ENCODE measurements around the gene IL4I1. TPM values are rescaled to one million over a fixed set of nuclear protein-coding genes. Genes with fewer than 3 reads are reported as not detected.

Gene IL4I1
- total RNA-seq, 2 donors from 2014 or later: 0.34 to 0.38 TPM

GRCh38 chr19:49907745-49908446 is 11.2 kb upstream of the IL4I1 start:
- intact Hi-C loops (cut with DNase I): no loop called here
- no peak for ATAC-seq
- no peak for DNase-seq

GRCh38 chr19:49906879-49907564 is 10.3 kb upstream of the IL4I1 start:
- ATAC-seq: no peak
- no peak for DNase-seq
- intact Hi-C loops (cut with DNase I): no loop called here

- intact Hi-C loops (cut with DNase I): no loop called here
- peak in 1 of 2 donors; percentile 19 for ATAC-seq
These were observed 7.4 kb upstream of the IL4I1 start for GRCh38 chr19:49904136-49904535.

GRCh38 chr19:49895566-49896297 is 955 bp downstream of the IL4I1 start:
- intact Hi-C loops (cut with DNase I): no loop called here
- DNase-seq (no peak), ATAC-seq (no peak)

More at GRCh38 chr19:49904136-49904535, 7.4 kb upstream of the IL4I1 start:
- no peak for DNase-seq

- intact Hi-C loops (cut with DNase I): no loop called here
- DNase-seq (no peak), ATAC-seq (no peak)
These were observed 1.7 kb downstream of the IL4I1 start for GRCh38 chr19:49894879-49895565.

- DNase-seq (no peak), ATAC-seq (no peak)
- intact Hi-C loops (cut with DNase I): no loop called here
These were observed 2.5 kb downstream of the IL4I1 start for GRCh38 chr19:49894011-49894664.

GRCh38 chr19:49892716-49893115 is 4.0 kb downstream of the IL4I1 start:
- intact Hi-C loops (cut with DNase I): no loop called here
- DNase-seq: no peak
- no peak for ATAC-seq

GRCh38 chr19:49891393-49891792 is 5.3 kb downstream of the IL4I1 start:
- intact Hi-C loops (cut with DNase I): no loop called here
- DNase-seq: no peak
- no peak for ATAC-seq

- intact Hi-C loops (cut with DNase I): no loop called here
- DNase-seq (no peak), ATAC-seq (peak; percentile 31 to 50)
These were observed 6.1 kb downstream of the IL4I1 start for GRCh38 chr19:49890349-49891311.

- intact Hi-C loops (cut with DNase I): no loop called here
- DNase-seq (peak; percentile 82), ATAC-seq (peak; percentile 67 to 70)
These were observed 6.9 kb downstream of the IL4I1 start for GRCh38 chr19:49889687-49890348.

- ATAC-seq (no peak), DNase-seq (no peak)
- intact Hi-C loops (cut with DNase I): no loop called here
These were observed 7.5 kb downstream of the IL4I1 start for GRCh38 chr19:49889038-49889686.

- ATAC-seq (no peak), DNase-seq (no peak)
- intact Hi-C loops (cut with DNase I): no loop called here
These were observed 8.2 kb downstream of the IL4I1 start for GRCh38 chr19:49888510-49888824.

- DNase-seq (no peak), ATAC-seq (no peak)
- intact Hi-C loops (cut with DNase I): no loop called here
These were observed 8.8 kb downstream of the IL4I1 start for GRCh38 chr19:49887665-49888509.

- ATAC-seq (no peak), DNase-seq (no peak)
- intact Hi-C loops (cut with DNase I): no loop called here
These were observed 9.5 kb downstream of the IL4I1 start for GRCh38 chr19:49887037-49887664.

GRCh38 chr19:49884760-49885159 is 11.9 kb downstream of the IL4I1 start:
- ATAC-seq (no peak), DNase-seq (no peak)
- intact Hi-C loops (cut with DNase I): no loop called here

- DNase-seq (no peak), ATAC-seq (no peak)
- intact Hi-C loops (cut with DNase I): no loop called here
These were observed 12.6 kb downstream of the IL4I1 start for GRCh38 chr19:49884109-49884508.

All from left cardiac atrium (tissue), 4 donors.